T-cell (primary cell): ENCODE results near the gene KCNAB2. TPM values are rescaled to one million over a fixed set of nuclear protein-coding genes. Genes with fewer than 3 reads are reported as not detected.
"Not testable (repeated sequence)": the region's sequence is repeated elsewhere in the genome, so short reads cannot be mapped to it uniquely, and the experiment has no call there.

Experiments used
- ATAC-seq, 4 experiments: fragments of 200-7000 bp in 3 of 4; fragments of 150-1000 bp in 1 of 4; cut with Tn5 transposase; replicated peaks in 1 of 4; 1 replicate in 3 of 4; 2 replicates in 1 of 4; pipeline ENCODE4 v1.10.0; 2021; ENCODE audit warnings: moderate library complexity in 3 of 4, mild to moderate bottlenecking in 2 of 4, moderate number of reproducible peaks in 1 of 4
- CTCF ChIA-PET, 2 donors: fragments of 300-600 bp; sonication (Branson Sonifier 250); formaldehyde crosslinking; loops; one replicate each; lab custom pipeline; 2022; ENCODE audit warnings: antibody characterized with exemption in 2 of 2; lab: Charles Lee
- POLR2A ChIA-PET, 2 donors: fragments of 300-600 bp; sonication (Branson Sonifier 250); formaldehyde crosslinking; loops; one replicate each; lab custom pipeline; 2022; ENCODE audit warnings: antibody characterized with exemption in 2 of 2; lab: Charles Lee
- DNase-seq, 35 experiments: peaks; one replicate each; pipeline versions ENCODE4 v3.0.0 to v3.0.0-alpha.2; 2013 to 2023
- H3K27ac ChIP-seq: one replicate; pipeline ENCODE4 v1.5.1; 2013; ENCODE audit warnings: low read length
- H3K27me3 ChIP-seq, 2 experiments: replicated peaks in 1 of 2; 1 replicate in 1 of 2; 2 replicates in 1 of 2; pipeline versions ENCODE4 v1.6.1 to v1.7.0; 2013; ENCODE audit warnings: low read length in 1 of 2, mixed read lengths in 1 of 2; ENCODE audit not compliant: control insufficient read depth in 2 of 2, insufficient read depth in 2 of 2; ENCODE audit errors: extremely low read depth in 1 of 2
- H3K36me3 ChIP-seq, 2 donors: 1 replicate in 1 of 2; 2 replicates in 1 of 2; pipeline versions ENCODE4 v1.6.1 to v1.7.0; 2013; ENCODE audit warnings: low read length in 1 of 2; ENCODE audit not compliant: control insufficient read depth in 2 of 2, insufficient read depth in 1 of 2; ENCODE audit errors: extremely low read depth in 1 of 2
- H3K4me1 ChIP-seq, 2 experiments: 1 replicate in 1 of 2; 2 replicates in 1 of 2; pipeline versions ENCODE4 v1.6.1 to v1.7.0; 2013; ENCODE audit warnings: low read length in 2 of 2, mixed read lengths in 1 of 2; ENCODE audit not compliant: insufficient read depth in 2 of 2, control insufficient read depth in 1 of 2; ENCODE audit errors: extremely low read depth in 1 of 2
- H3K4me3 ChIP-seq, 2 donors: 1 replicate in 1 of 2; 2 replicates in 1 of 2; pipeline versions ENCODE4 v1.5.1 to v1.7.0; 2013; ENCODE audit warnings: mild to moderate bottlenecking in 2 of 2, low read length in 1 of 2, moderate library complexity in 1 of 2; ENCODE audit not compliant: control insufficient read depth in 1 of 2; ENCODE audit errors: extremely low read depth in 1 of 2
- H3K9me3 ChIP-seq: 2 replicates; pipeline ENCODE4 v1.7.0; 2013
- H3K27ac Mint-ChIP-seq, 2 donors: one replicate each; pipeline ENCODE4 v1.8.0; 2020 to 2021; ENCODE audit warnings: mild to moderate bottlenecking in 2 of 2, mixed read lengths in 2 of 2
- H3K27me3 Mint-ChIP-seq, 2 donors: one replicate each; pipeline ENCODE4 v1.8.0; 2021 to 2022; ENCODE audit warnings: mixed read lengths in 2 of 2
- H3K36me3 Mint-ChIP-seq: one replicate; pipeline ENCODE4 v1.8.0; 2021; ENCODE audit warnings: mixed read lengths
- H3K4me1 Mint-ChIP-seq, 3 donors: one replicate each; pipeline ENCODE4 v1.8.0; 2020 to 2022; ENCODE audit warnings: mixed read lengths in 3 of 3, mild to moderate bottlenecking in 1 of 3
- H3K4me3 Mint-ChIP-seq, 3 donors: one replicate each; pipeline ENCODE4 v1.8.0; 2020 to 2022; ENCODE audit warnings: mild to moderate bottlenecking in 3 of 3, mixed read lengths in 3 of 3, moderate library complexity in 3 of 3
- H3K9me3 Mint-ChIP-seq, 3 donors: one replicate each; pipeline ENCODE4 v1.8.0; 2020 to 2022; ENCODE audit warnings: mixed read lengths in 3 of 3
- WGBS: methylation state at CpG from one replicate; pipeline ENCODE4 v1.1.5; 2013; ENCODE audit warnings: missing lambda C conversion rate; ENCODE audit not compliant: insufficient coverage; 5-methylcytosine and 5-hydroxymethylcytosine counted together
- total RNA-seq, 35 experiments: library from RNA in 6 of 35; stranded (reverse) in 6 of 35; fragments of 120-200 nt in 1 of 35; gene quantifications; one replicate each; pipeline versions ENCODE4 v1.2.1 to v1.2.4 and lab custom pipeline; 2013 to 2026

KCNAB2 gene
- total RNA-seq, 5 donors from 2014 or later (not counting 1 experiment from before 2014, with no cell fraction given): 181 to 270 (median 252) TPM

DNA sequence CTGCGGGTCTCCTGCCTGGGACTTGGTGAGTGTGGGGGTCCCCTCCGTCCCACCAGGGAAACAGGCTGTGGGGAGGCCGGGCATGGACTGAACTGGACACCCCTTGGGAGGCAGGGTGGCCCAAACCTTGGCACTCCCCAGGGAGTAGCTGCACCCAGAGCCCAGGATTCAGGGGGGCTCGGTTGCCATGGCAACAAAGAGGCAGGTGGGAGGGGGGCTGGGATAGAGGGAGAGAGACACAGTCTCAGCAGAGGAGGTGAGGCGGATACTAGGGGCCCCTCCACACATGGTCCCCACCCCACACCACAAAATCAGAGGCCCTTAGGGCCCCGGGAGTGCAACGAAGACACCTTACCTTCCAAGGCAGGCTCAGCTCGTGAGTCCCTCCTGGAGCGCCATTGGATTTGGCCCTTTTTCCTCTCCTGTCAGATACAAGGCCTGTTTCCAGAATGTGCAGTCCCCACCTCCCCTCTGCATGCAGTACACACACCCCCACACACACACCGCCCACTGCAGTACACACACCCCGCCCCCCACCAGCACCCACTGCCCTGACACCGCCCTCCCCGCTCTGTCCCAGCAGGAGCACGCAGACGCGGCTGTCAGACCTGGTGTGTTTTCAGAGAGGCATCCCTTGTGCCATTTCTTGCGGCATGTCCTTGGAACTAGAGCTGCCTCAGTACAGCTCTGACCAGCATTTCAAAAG, 27.2 kb downstream of the KCNAB2 start:
- H3K4me1 Mint-ChIP-seq: peaks cover 0 to 8% (median 0%) of the 10 kb centered on the region in 3 donors
- H3K27me3 Mint-ChIP-seq: no peaks in the 10 kb centered on the region
- ChIA-PET POLR2A (no interaction called here), CTCF (no interaction called here)
- peaks cover 22% of the 10 kb centered on the region for H3K36me3 Mint-ChIP-seq
- H3K9me3 Mint-ChIP-seq: no peaks in the 10 kb centered on the region
- ATAC-seq (no peak), DNase-seq (no peak)
- Histone ChIP-seq H3K27ac (no peak overlapping the region), H3K9me3 (no peaks in the 10 kb centered on the region), H3K4me1 (no peaks in the 10 kb centered on the region), H3K27me3 (no peaks in the 10 kb centered on the region), H3K36me3 (peaks cover 32 to 66% of the 10 kb centered on the region in 2 donors), H3K4me3 (no peak overlapping the region)
- H3K4me3 Mint-ChIP-seq: no peak overlapping the region
- 97% methylated on average over 13 of the region's 17 CpGs for WGBS
- H3K27ac Mint-ChIP-seq: no peak overlapping the region

DNA sequence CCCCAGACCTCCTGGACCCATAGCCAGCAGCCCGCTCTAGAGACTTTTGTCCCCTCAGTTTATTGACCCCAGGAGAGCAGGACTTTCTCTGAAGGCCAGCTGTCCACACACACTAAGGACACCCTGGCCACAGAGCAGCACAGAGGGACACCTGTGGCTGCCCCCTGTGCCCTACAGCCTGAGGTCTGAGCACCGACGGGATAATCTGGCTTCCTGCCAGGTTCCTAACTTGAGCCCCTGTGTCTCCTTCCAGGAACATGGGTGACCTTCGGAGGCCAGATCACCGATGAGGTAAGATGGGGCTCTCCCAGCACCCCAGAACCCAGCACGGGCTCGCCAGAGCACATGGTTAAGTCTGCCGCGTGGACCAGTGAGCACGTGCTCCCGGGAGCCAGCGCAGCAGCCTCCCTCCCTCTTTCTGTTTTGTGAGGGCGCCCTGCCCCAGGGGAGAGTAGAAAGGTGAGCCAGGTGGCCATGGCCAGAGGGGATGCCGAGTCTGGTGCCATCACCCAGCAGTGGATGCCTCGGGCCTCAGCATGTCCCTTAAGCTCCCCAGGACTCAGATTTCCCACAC, 27.9 kb downstream of the KCNAB2 start:
- no peak overlapping the region for H3K27ac Mint-ChIP-seq
- H3K9me3 ChIP-seq: no peaks in the 10 kb centered on the region
- no peak overlapping the region for H3K4me3 ChIP-seq
- POLR2A ChIA-PET: no interaction called here
- no peak overlapping the region for H3K4me3 Mint-ChIP-seq
- 98% methylated on average over 7 of the region's 15 CpGs for WGBS
- peaks cover 0 to 8% (median 1%) of the 10 kb centered on the region in 3 donors for H3K4me1 Mint-ChIP-seq
- peaks cover 26% of the 10 kb centered on the region for H3K36me3 Mint-ChIP-seq
- peaks cover 30 to 71% of the 10 kb centered on the region in 2 donors for H3K36me3 ChIP-seq
- no peak for DNase-seq
- no peak overlapping the region for H3K27ac ChIP-seq
- ATAC-seq: no peak
- no peaks in the 10 kb centered on the region for H3K27me3 Mint-ChIP-seq
- no peaks in the 10 kb centered on the region for H3K4me1 ChIP-seq
- CTCF ChIA-PET: no interaction called here
- H3K9me3 Mint-ChIP-seq: no peaks in the 10 kb centered on the region
- H3K27me3 ChIP-seq: no peaks in the 10 kb centered on the region

DNA sequence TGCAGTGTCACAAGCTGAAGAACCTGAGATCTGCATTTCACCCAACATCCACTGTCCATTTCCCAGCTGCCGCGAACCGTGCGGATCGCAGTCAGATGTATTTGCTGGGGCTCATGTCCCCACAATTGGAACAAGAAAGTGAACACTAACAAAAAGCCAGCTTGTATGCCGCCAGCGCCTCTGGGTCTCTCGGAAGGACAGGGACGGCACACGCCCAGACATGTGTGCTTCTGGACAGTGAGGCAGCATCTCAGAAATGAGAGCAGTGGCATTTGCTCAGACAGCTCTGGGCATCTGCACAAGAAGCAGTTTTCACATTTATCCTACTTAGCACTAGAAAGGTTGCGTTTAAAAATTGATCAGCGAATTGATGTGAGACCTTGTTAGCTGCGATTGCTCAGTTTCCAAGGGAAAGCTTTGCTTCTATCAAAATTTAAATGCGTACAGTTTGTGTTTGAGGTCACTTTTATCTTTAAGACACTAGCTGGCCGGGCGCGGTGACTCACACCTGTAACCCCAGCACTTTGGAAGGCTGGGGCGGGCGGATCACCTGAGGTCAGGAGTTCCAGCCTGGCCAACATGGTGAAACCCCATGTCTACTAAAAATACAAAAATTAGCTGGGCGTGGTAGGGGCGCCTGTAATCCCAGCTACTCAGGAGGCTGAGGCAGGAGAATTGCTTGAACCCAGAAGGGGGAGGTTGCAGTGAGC, 28.7 kb downstream of the KCNAB2 start:
- no peak for ATAC-seq
- Mint-ChIP-seq H3K4me1 (peaks cover 0 to 6% (median 1%) of the 10 kb centered on the region in 3 donors), H3K27ac (no peak overlapping the region), H3K4me3 (no peak overlapping the region), H3K9me3 (no peaks in the 10 kb centered on the region), H3K36me3 (peaks cover 27% of the 10 kb centered on the region), H3K27me3 (no peaks in the 10 kb centered on the region)
- H3K4me3 ChIP-seq: no peak overlapping the region
- CTCF ChIA-PET: interaction anchor here in 1 of 2 donors (0.7 kb wide), 1 partner anchor 91 kb away, joined by 3 read pairs; no protein-coding TSS in a partner anchor
- no peaks in the 10 kb centered on the region for H3K4me1 ChIP-seq
- H3K27ac ChIP-seq: no peak overlapping the region
- H3K36me3 ChIP-seq: peaks cover 34 to 77% of the 10 kb centered on the region in 2 donors
- POLR2A ChIA-PET: interaction anchor here in 1 of 2 donors (0.6 kb wide), 1 partner anchor 8 kb away, joined by 3 read pairs; no protein-coding TSS in a partner anchor
- H3K27me3 ChIP-seq: no peaks in the 10 kb centered on the region
- DNase-seq: no peak
- no peaks in the 10 kb centered on the region for H3K9me3 ChIP-seq
- 99% methylated on average over 16 of the region's 21 CpGs for WGBS

GRCh38 chr1:6075748-6076147, 30.1 kb downstream of the KCNAB2 start:
- H3K9me3 ChIP-seq: no peaks in the 10 kb centered on the region
- no peaks in the 10 kb centered on the region for H3K4me1 ChIP-seq
- ATAC-seq: no peak
- 100% methylated on average over 2 of the region's 3 CpGs for WGBS
- H3K4me3 ChIP-seq: no peak overlapping the region
- no peak overlapping the region for H3K4me3 Mint-ChIP-seq
- H3K27me3 ChIP-seq: no peaks in the 10 kb centered on the region
- H3K36me3 Mint-ChIP-seq: peaks cover 34% of the 10 kb centered on the region
- H3K27me3 Mint-ChIP-seq: no peaks in the 10 kb centered on the region
- no peak overlapping the region for H3K27ac Mint-ChIP-seq
- DNase-seq: no peak
- CTCF ChIA-PET: no interaction called here
- H3K36me3 ChIP-seq: peaks cover 31 to 80% of the 10 kb centered on the region in 2 donors
- no peak overlapping the region for H3K27ac ChIP-seq
- H3K9me3 Mint-ChIP-seq: no peaks in the 10 kb centered on the region
- POLR2A ChIA-PET: no interaction called here
- peaks cover 0 to 2% (median 1%) of the 10 kb centered on the region in 3 donors for H3K4me1 Mint-ChIP-seq

- H3K27ac ChIP-seq, H3K4me3 Mint-ChIP-seq, H3K4me1 ChIP-seq, H3K4me3 ChIP-seq, H3K27ac Mint-ChIP-seq, DNase-seq, H3K4me1 Mint-ChIP-seq, H3K9me3 Mint-ChIP-seq, H3K27me3 ChIP-seq, H3K9me3 ChIP-seq, H3K27me3 Mint-ChIP-seq, CTCF ChIA-PET, ATAC-seq: not testable (repeated sequence)
- POLR2A ChIA-PET: interaction anchor here in 1 of 2 donors (0.7 kb wide), 1 partner anchor 11 kb away, joined by 3 read pairs; no protein-coding TSS in a partner anchor
- 93% methylated on average over 3 of the region's 8 CpGs for WGBS
- peaks cover 36 to 85% of the 10 kb centered on the region in 2 donors for H3K36me3 ChIP-seq
- peaks cover 42% of the 10 kb centered on the region for H3K36me3 Mint-ChIP-seq
These were observed 31.4 kb downstream of the KCNAB2 start for GRCh38 chr1:6077061-6077460.

GRCh38 chr1:6077506-6077905, 31.8 kb downstream of the KCNAB2 start:
- H3K4me3 Mint-ChIP-seq: no peak overlapping the region
- WGBS: 97% methylated on average over 14 of the region's 19 CpGs

More at GRCh38 chr1:6077506-6077905, 31.8 kb downstream of the KCNAB2 start:
- H3K27ac Mint-ChIP-seq: no peak overlapping the region
- Histone ChIP-seq H3K27me3 (no peaks in the 10 kb centered on the region), H3K4me3 (no peak overlapping the region), H3K27ac (no peak overlapping the region), H3K9me3 (no peaks in the 10 kb centered on the region), H3K4me1 (no peaks in the 10 kb centered on the region), H3K36me3 (peaks cover 35 to 85% of the 10 kb centered on the region in 2 donors)
- CTCF ChIA-PET: no interaction called here
- no peaks in the 10 kb centered on the region for H3K27me3 Mint-ChIP-seq
- POLR2A ChIA-PET: interaction anchor here in 1 of 2 donors (0.7 kb wide), 1 partner anchor 12 kb away, joined by 3 read pairs; no protein-coding TSS in a partner anchor
- H3K36me3 Mint-ChIP-seq: peaks cover 42% of the 10 kb centered on the region
- DNase-seq: no peak
- ATAC-seq: no peak
- peaks cover 0 to 2% (median 1%) of the 10 kb centered on the region in 3 donors for H3K4me1 Mint-ChIP-seq
- no peaks in the 10 kb centered on the region for H3K9me3 Mint-ChIP-seq
